Tibial nerve (tissue), 4 donors: ENCODE measurements around the gene TIGD6.

Source experiments
- EP300 ChIP-seq, 2 donors: sonication (generic); formaldehyde crosslinking; IDR thresholded peaks; one replicate each; pipeline ENCODE4 v1.6.1; 2017; ENCODE audit warnings: antibody characterized with exemption in 2 of 2, mild to moderate bottlenecking in 1 of 2
- POLR2A ChIP-seq, 2 donors: fragments of 450-650 bp; IDR thresholded peaks; one replicate each; pipeline ENCODE4 v1.6.1; 2017; ENCODE audit warnings: antibody characterized with exemption in 2 of 2, mild to moderate bottlenecking in 2 of 2, moderate library complexity in 2 of 2
- TF ChIP-seq, protein P1 (sequence below), 5 experiments: fragments of 200-600 bp in 3 of 5; fragments of 450-650 bp in 2 of 5; sonication (generic) in 3 of 5; IDR thresholded peaks; one replicate each; pipeline ENCODE4 v1.5.1; 2016 to 2019; ENCODE audit warnings: antibody characterized with exemption in 5 of 5, mild to moderate bottlenecking in 3 of 5, moderate library complexity in 2 of 5

DNA sequence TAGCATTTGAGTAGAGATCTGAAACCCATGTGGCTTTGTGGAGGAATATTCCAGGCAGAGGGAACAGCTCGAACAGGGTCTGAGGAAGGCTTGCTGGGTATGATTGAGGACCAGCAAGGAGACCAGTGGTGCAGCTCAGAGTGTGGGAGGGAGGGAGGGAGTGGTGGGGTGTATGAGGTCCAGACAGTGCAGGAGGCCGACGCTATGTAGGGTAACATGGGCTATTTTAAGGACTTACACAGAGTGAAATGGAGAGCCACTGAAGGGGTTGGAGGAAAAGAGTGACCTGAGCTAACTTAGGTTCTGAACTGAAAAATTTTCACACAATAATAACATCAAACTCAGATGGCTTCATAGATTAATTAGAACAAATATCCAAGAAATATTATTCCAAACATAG lies 42.0 kb upstream of the TIGD6 start:
- TF ChIP-seq POLR2A (IDR thresholded peaks at IDR 0.05), result no peak
- TF ChIP-seq, protein P1, sequence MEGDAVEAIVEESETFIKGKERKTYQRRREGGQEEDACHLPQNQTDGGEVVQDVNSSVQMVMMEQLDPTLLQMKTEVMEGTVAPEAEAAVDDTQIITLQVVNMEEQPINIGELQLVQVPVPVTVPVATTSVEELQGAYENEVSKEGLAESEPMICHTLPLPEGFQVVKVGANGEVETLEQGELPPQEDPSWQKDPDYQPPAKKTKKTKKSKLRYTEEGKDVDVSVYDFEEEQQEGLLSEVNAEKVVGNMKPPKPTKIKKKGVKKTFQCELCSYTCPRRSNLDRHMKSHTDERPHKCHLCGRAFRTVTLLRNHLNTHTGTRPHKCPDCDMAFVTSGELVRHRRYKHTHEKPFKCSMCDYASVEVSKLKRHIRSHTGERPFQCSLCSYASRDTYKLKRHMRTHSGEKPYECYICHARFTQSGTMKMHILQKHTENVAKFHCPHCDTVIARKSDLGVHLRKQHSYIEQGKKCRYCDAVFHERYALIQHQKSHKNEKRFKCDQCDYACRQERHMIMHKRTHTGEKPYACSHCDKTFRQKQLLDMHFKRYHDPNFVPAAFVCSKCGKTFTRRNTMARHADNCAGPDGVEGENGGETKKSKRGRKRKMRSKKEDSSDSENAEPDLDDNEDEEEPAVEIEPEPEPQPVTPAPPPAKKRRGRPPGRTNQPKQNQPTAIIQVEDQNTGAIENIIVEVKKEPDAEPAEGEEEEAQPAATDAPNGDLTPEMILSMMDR (IDR thresholded peaks at IDR 0.05), result no peak
- TF ChIP-seq EP300 (IDR thresholded peaks at IDR 0.05), result no peak
